Gastrocnemius medialis (tissue), 4 donors: ENCODE data around the gene KCNQ4.

Experiments used
- POLR2A ChIP-seq, 2 donors: fragments of 450-650 bp; IDR thresholded peaks; one replicate each; pipeline ENCODE4 v1.6.1; 2017; ENCODE audit warnings: antibody characterized with exemption in 2 of 2, mild to moderate bottlenecking in 2 of 2, moderate library complexity in 2 of 2
- TF ChIP-seq, protein P1 (sequence below), 5 experiments: fragments of 450-650 bp in 3 of 5; fragments of 200-600 bp in 2 of 5; sonication (generic) in 2 of 5; IDR thresholded peaks in 4 of 5; conservative IDR thresholded peaks in 1 of 5; 1 replicate in 4 of 5; 2 replicates in 1 of 5; pipeline ENCODE4 v1.5.1; 2016 to 2019; ENCODE audit warnings: antibody characterized with exemption in 5 of 5, mild to moderate bottlenecking in 3 of 5, moderate library complexity in 3 of 5

DNA sequence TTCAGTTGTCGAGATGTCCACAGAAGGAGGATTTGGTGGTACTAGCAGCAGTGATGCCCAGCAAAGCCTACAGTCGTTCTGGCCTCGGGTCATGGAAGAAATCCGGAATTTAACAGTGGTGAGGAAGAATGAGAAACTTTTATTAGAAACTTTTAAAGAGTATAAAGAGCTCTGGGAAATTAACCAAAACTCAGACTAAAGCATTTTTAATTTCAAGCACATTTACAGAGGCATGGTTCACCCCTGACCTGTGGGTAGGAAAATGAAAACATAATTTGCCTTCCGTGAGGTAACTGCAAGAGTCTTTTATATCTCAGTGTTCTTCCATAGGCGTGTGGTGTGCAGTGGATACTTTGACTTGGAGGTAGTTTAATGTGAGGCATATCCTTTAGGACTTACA lies 44.8 kb upstream of the KCNQ4 start:
- TF ChIP-seq, protein P1, sequence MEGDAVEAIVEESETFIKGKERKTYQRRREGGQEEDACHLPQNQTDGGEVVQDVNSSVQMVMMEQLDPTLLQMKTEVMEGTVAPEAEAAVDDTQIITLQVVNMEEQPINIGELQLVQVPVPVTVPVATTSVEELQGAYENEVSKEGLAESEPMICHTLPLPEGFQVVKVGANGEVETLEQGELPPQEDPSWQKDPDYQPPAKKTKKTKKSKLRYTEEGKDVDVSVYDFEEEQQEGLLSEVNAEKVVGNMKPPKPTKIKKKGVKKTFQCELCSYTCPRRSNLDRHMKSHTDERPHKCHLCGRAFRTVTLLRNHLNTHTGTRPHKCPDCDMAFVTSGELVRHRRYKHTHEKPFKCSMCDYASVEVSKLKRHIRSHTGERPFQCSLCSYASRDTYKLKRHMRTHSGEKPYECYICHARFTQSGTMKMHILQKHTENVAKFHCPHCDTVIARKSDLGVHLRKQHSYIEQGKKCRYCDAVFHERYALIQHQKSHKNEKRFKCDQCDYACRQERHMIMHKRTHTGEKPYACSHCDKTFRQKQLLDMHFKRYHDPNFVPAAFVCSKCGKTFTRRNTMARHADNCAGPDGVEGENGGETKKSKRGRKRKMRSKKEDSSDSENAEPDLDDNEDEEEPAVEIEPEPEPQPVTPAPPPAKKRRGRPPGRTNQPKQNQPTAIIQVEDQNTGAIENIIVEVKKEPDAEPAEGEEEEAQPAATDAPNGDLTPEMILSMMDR (IDR thresholded peaks at IDR 0.05 in 4 of 5, conservative IDR thresholded peaks at IDR 0.05 in 1 of 5), result no peak
- no peak for TF ChIP-seq POLR2A (IDR thresholded peaks at IDR 0.05)
